IMR-90 (cell line): Measurements from ENCODE around the gene NUDT8. TPM values are rescaled to one million over a fixed set of nuclear protein-coding genes. Genes with fewer than 3 reads are reported as not detected.
"Not testable (repeated sequence)": the region's sequence is repeated elsewhere in the genome, so short reads cannot be mapped to it uniquely, and the experiment has no call there.

Experiments
- ATAC-seq: fragments of 200-7000 bp; cut with Tn5 transposase; 2 replicates; pipeline ENCODE4 v1.9.1; 2020; ENCODE audit warnings: low read depth, mild to moderate bottlenecking, moderate library complexity
- BruUV-seq: library from RNA; stranded (reverse); fragments of 400-500 nt; replicated peaks from 2 replicates; lab custom pipeline; 2021; lab: Mats Ljungman, UMichigan
- CTCF ChIA-PET: fragments of 300-600 bp; formaldehyde crosslinking; extraction: SDS; loops from one replicate; lab custom pipeline; 2021; ENCODE audit warnings: antibody characterized with exemption; lab: Yijun Ruan, JAX
- POLR2A ChIA-PET: fragments of 300-600 bp; sonication (Branson Sonifier 250); formaldehyde crosslinking; loops from one replicate; lab custom pipeline; 2022; ENCODE audit warnings: antibody characterized with exemption; ENCODE audit not compliant: unreplicated experiment; lab: Charles Lee
- DNase-seq: peaks from one replicate; pipeline ENCODE4 v3.0.0; 2013
- H2AFZ ChIP-seq: replicated peaks from 2 replicates; pipeline ENCODE3; 2013; ENCODE audit warnings: low read length, mild to moderate bottlenecking; ENCODE audit not compliant: poor library complexity
- H2AK5ac ChIP-seq: 2 replicates; pipeline ENCODE4 v1.6.1; 2013; ENCODE audit warnings: low read depth, low read length, inconsistent platforms
- H2AK9ac ChIP-seq: replicated peaks from 2 replicates; pipeline ENCODE3; 2013; ENCODE audit warnings: mild to moderate bottlenecking, low read depth, low read length, moderate library complexity; ENCODE audit not compliant: poor library complexity
- H2BK120ac ChIP-seq: 2 replicates; pipeline ENCODE4 v1.6.1; 2013; ENCODE audit warnings: low read depth, low read length, inconsistent platforms
- H2BK15ac ChIP-seq: 3 replicates; pipeline ENCODE4 v1.6.1; 2013; ENCODE audit warnings: low read depth, low read length, inconsistent platforms
- H2BK20ac ChIP-seq: 2 replicates; pipeline ENCODE4 v1.6.1; 2013; ENCODE audit warnings: low read depth, mild to moderate bottlenecking, inconsistent platforms, low read length, moderate library complexity
- H2BK5ac ChIP-seq: 2 replicates; pipeline ENCODE4 v1.6.1; 2013; ENCODE audit warnings: mild to moderate bottlenecking, low read depth, low read length, inconsistent platforms; ENCODE audit not compliant: poor library complexity, severe bottlenecking
- H3K14ac ChIP-seq: replicated peaks from 2 replicates; pipeline ENCODE4 v1.6.1; 2013; ENCODE audit warnings: low read depth, low read length, inconsistent platforms
- H3K18ac ChIP-seq: 2 replicates; pipeline ENCODE4 v1.6.1; 2013; ENCODE audit warnings: low read depth, low read length, control low read depth
- H3K23ac ChIP-seq: 2 replicates; pipeline ENCODE4 v1.6.1; 2013; ENCODE audit warnings: low read depth, low read length, inconsistent platforms
- H3K27ac ChIP-seq: 2 replicates; pipeline ENCODE4 v1.5.1; 2013; ENCODE audit warnings: mild to moderate bottlenecking, control low read depth, low read length; ENCODE audit not compliant: insufficient read depth
- H3K27me3 ChIP-seq: 2 replicates; pipeline ENCODE4 v1.6.1; 2013; ENCODE audit warnings: low read length; ENCODE audit not compliant: control insufficient read depth, insufficient read depth
- H3K36me3 ChIP-seq: 2 replicates; pipeline ENCODE4 v1.6.1; 2013; ENCODE audit warnings: low read length, mixed read lengths; ENCODE audit not compliant: control insufficient read depth, insufficient read depth
- H3K4ac ChIP-seq: 2 replicates; pipeline ENCODE4 v1.6.1; 2013; ENCODE audit warnings: low read depth, low read length, inconsistent platforms
- H3K4me1 ChIP-seq: 2 replicates; pipeline ENCODE4 v1.6.1; 2013; ENCODE audit warnings: low read length, mixed read lengths; ENCODE audit not compliant: control insufficient read depth, insufficient read depth
- H3K4me2 ChIP-seq: 2 replicates; pipeline ENCODE4 v1.6.1; 2013; ENCODE audit warnings: low read depth, mild to moderate bottlenecking, control low read depth, low read length, moderate library complexity
- H3K4me3 ChIP-seq: 2 replicates; pipeline ENCODE4 v1.5.1; 2013; ENCODE audit warnings: low read depth, mild to moderate bottlenecking, control low read depth, low read length, moderate library complexity; ENCODE audit not compliant: insufficient read depth
- H3K56ac ChIP-seq: 2 replicates; pipeline ENCODE4 v1.6.1; 2013; ENCODE audit warnings: low read length, inconsistent platforms; ENCODE audit not compliant: insufficient read depth; ENCODE audit errors: extremely low read depth
- H3K79me1 ChIP-seq, 2 experiments: 2 replicates each; pipeline ENCODE4 v1.6.1; 2013; ENCODE audit warnings: low read length in 2 of 2, inconsistent platforms in 1 of 2, low read depth in 1 of 2
- H3K9ac ChIP-seq: 2 replicates; pipeline ENCODE4 v1.6.1; 2013; ENCODE audit warnings: low read depth, low read length, control low read depth
- H3K9me1 ChIP-seq: 2 replicates; pipeline ENCODE4 v1.6.1; 2013; ENCODE audit warnings: low read length, inconsistent platforms; ENCODE audit not compliant: insufficient read depth
- H3K9me3 ChIP-seq: 2 replicates; pipeline ENCODE4 v1.6.1; 2013; ENCODE audit warnings: low read length; ENCODE audit not compliant: control insufficient read depth, insufficient read depth
- H4K20me1 ChIP-seq: 2 replicates; pipeline ENCODE4 v1.6.1; 2013; ENCODE audit warnings: low read length, inconsistent platforms; ENCODE audit not compliant: insufficient read depth
- H4K5ac ChIP-seq: 2 replicates; pipeline ENCODE4 v1.6.1; 2013; ENCODE audit warnings: mild to moderate bottlenecking, low read depth, low read length, control low read depth
- H4K8ac ChIP-seq, 2 experiments: 2 replicates each; pipeline ENCODE4 v1.6.1; 2013; ENCODE audit warnings: low read depth in 2 of 2, low read length in 2 of 2, control low read depth in 1 of 2, inconsistent platforms in 1 of 2
- H4K91ac ChIP-seq: 2 replicates; pipeline ENCODE4 v1.6.1; 2013; ENCODE audit warnings: low read depth, low read length, inconsistent platforms; ENCODE audit not compliant: insufficient read depth
- WGBS, 2 experiments: methylation state at CpG; one replicate each; pipeline versions ENCODE4 v1.1.5 to v1.1.7; 2013; ENCODE audit warnings: missing lambda C conversion rate in 2 of 2; ENCODE audit not compliant: insufficient read length in 1 of 2; ENCODE audit errors: extremely low coverage in 2 of 2; 5-methylcytosine and 5-hydroxymethylcytosine counted together
- dilution Hi-C: fragments of 300-500 bp; cut with HindIII; formaldehyde crosslinking; loops from one replicate; pipeline ENCODE4 v1.14.3; 2018; ENCODE audit warnings: low sequenced_read_pairs; ENCODE audit not compliant: unreplicated experiment
- in situ Hi-C: fragments of 300-500 bp; cut with MboI; formaldehyde crosslinking; loops from 3 replicates; pipeline ENCODE4 v1.14.3; 2019; ENCODE audit warnings: low sequenced_read_pairs, inconsistent platforms, mixed read lengths
- intact Hi-C: fragments of 100-400 bp; cut with micrococcal nuclease; formaldehyde crosslinking; loops from 2 replicates; pipeline ENCODE4 v1.10.0; 2022
- polyA plus RNA-seq, 3 experiments: library from polyadenylated mRNA; depleted of rRNA; stranded (reverse); fragments of >200 nt; gene quantifications; 2 replicates each; pipeline ENCODE4 v1.2.3, GENCODE V29; 2012; ENCODE audit warnings: low replicate concordance in 1 of 3
- total RNA-seq: library from RNA; depleted of rRNA; stranded (reverse); fragments of >200 nt; gene quantifications from 2 replicates; pipeline ENCODE4 v1.2.3, GENCODE V29; 2012

Gene NUDT8
- total and polyA plus RNA-seq, 2 of the 4 experiments (the other 2 are of a cell fraction), result 1.4 to 2.5 TPM

DNA sequence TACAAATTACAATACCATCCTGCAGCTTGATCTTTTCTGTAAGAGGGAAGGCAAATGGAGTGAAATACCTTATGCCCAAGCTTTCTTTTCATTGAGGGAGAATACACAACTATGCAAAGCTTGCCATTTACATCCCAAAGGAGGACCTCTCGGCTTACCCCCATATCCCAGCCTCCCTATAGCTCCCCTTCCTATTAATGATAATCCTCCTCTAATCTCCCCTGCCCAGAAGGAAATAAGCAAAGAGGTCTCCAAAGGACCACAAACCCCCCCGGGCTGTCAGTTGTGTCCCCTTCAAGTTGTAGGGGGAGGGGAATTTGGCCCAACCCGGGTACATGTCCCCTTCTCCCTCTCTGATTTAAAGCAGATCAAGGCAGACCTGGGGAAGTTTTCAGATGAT, 7.8 kb downstream of the NUDT8 start:
- H4K20me1 ChIP-seq, ATAC-seq, H2AFZ ChIP-seq, CTCF ChIA-PET, H3K4me3 ChIP-seq, H3K27me3 ChIP-seq, H3K4me1 ChIP-seq, H2BK5ac ChIP-seq, H3K36me3 ChIP-seq, H2BK20ac ChIP-seq, H3K4me2 ChIP-seq, in situ Hi-C loops, H3K79me1 ChIP-seq, H3K18ac ChIP-seq, H3K9me3 ChIP-seq, H4K91ac ChIP-seq, H3K4ac ChIP-seq, H3K9me1 ChIP-seq, intact Hi-C loops, POLR2A ChIA-PET, H2AK9ac ChIP-seq, dilution Hi-C loops, H2BK15ac ChIP-seq, H3K14ac ChIP-seq, BruUV-seq, H4K5ac ChIP-seq, H3K56ac ChIP-seq, DNase-seq, H4K8ac ChIP-seq, H3K9ac ChIP-seq, H2AK5ac ChIP-seq, H2BK120ac ChIP-seq, H3K27ac ChIP-seq, H3K23ac ChIP-seq: not testable (repeated sequence)
- WGBS, 2 experiments, result no CpG with 5 or more reads among the region's 3 CpGs

DNA sequence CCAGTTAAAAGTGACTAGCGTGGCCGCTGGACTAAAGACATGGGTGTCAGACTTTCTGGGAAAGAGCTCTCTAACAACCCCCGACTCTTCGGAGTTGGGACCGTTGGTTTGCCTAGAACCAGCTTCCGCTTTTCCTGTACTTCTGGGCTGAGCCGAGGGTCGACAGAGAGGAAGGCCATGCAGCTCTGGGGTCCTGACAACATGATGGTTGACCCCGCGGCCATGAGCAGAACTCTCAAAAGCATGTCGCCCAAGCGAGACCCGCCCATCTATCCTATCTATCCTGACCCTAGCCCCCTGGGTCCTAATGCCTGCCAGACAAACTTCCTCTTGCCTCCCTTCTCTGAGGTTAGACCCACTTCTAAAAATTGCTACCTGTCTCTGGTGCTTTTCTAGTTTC, 9.1 kb downstream of the NUDT8 start:
- H3K9me1 ChIP-seq, H3K14ac ChIP-seq, H2BK5ac ChIP-seq, H2BK15ac ChIP-seq, H3K4me2 ChIP-seq, ATAC-seq, H2AK5ac ChIP-seq, H2BK120ac ChIP-seq, H3K4me1 ChIP-seq, H2AK9ac ChIP-seq, H3K18ac ChIP-seq, H4K91ac ChIP-seq, H3K56ac ChIP-seq, H3K27ac ChIP-seq, H2AFZ ChIP-seq, H4K20me1 ChIP-seq, DNase-seq, H2BK20ac ChIP-seq, H4K8ac ChIP-seq, POLR2A ChIA-PET, H3K9me3 ChIP-seq, CTCF ChIA-PET, intact Hi-C loops, H3K4me3 ChIP-seq, H3K79me1 ChIP-seq, H4K5ac ChIP-seq, H3K4ac ChIP-seq, in situ Hi-C loops, H3K23ac ChIP-seq, BruUV-seq, H3K9ac ChIP-seq, dilution Hi-C loops, H3K36me3 ChIP-seq: not testable (repeated sequence)
- 100% methylated on average over 2 of the region's 13 CpGs; no CpG with 5 or more reads in 1 of the 2 experiments for WGBS, 2 experiments
- peaks cover 19% of the 10 kb centered on the region for H3K27me3 ChIP-seq
